Stomach (tissue), 9 donors: ENCODE data around the gene BOLL. TPM values are rescaled to one million over a fixed set of nuclear protein-coding genes. Genes with fewer than 3 reads are reported as not detected.

ENCODE experiments used
- DNase-seq, 2 donors: peaks; one replicate each; pipeline versions ENCODE4 v3.0.0 to v3.0.0-alpha.2; 2013 to 2019
- H3K27ac ChIP-seq, 5 donors: fragments of 200-600 bp in 4 of 5; sonication (generic) in 4 of 5; one replicate each; pipeline ENCODE4 v1.5.1; 2013 to 2019; ENCODE audit warnings: mild to moderate bottlenecking in 1 of 5, moderate library complexity in 1 of 5
- H3K27me3 ChIP-seq, 3 donors: fragments of 200-600 bp; sonication (generic); one replicate each; pipeline ENCODE4 v1.5.1; 2017 to 2019; ENCODE audit warnings: mixed run types in 1 of 3
- H3K36me3 ChIP-seq, 4 donors: fragments of 200-600 bp; sonication (generic); 1 replicate in 3 of 4; 2 replicates in 1 of 4; pipeline ENCODE4 v1.5.1; 2016 to 2019
- H3K4me1 ChIP-seq, 4 donors: fragments of 200-600 bp; sonication (generic); one replicate each; pipeline ENCODE4 v1.5.1; 2016 to 2019
- H3K4me3 ChIP-seq, 4 donors: fragments of 200-600 bp; sonication (generic) in 3 of 4; one replicate each; pipeline ENCODE4 v1.5.1; 2016 to 2019; ENCODE audit warnings: mild to moderate bottlenecking in 1 of 4
- H3K9me3 ChIP-seq, 4 donors: fragments of 200-600 bp; sonication (generic); one replicate each; pipeline ENCODE4 v1.5.1; 2016 to 2019
- EP300 ChIP-seq: sonication (generic); formaldehyde crosslinking; IDR thresholded peaks from one replicate; pipeline ENCODE4 v1.6.1; 2017; ENCODE audit warnings: antibody characterized with exemption
- POLR2A ChIP-seq, 4 donors: fragments of 450-650 bp; IDR thresholded peaks; one replicate each; pipeline ENCODE4 v1.6.1; 2016; ENCODE audit warnings: antibody characterized with exemption in 4 of 4, control low read depth in 2 of 4, mild to moderate bottlenecking in 1 of 4, moderate library complexity in 1 of 4
- POLR2AphosphoS5 ChIP-seq, 3 donors: sonication (generic); formaldehyde crosslinking; IDR thresholded peaks; one replicate each; pipeline ENCODE4 v1.6.1; 2016; ENCODE audit warnings: antibody characterized with exemption in 3 of 3
- WGBS, 5 donors: extraction: QIAGEN DNeasy Blood & Tissue Kit in 3 of 5; methylation state at CpG; one replicate each; pipeline versions ENCODE4 v1.1.5 to v1.1.7; 2013 to 2018; 5-methylcytosine and 5-hydroxymethylcytosine counted together
- intact Hi-C: fragments of 100-400 bp; cut with DNase I; formaldehyde crosslinking; loops from one replicate; pipeline ENCODE4 v1.15.1; 2023; ENCODE audit warnings: low total_unique reads
- polyA plus RNA-seq, 3 donors: library from polyadenylated mRNA; stranded (reverse); fragments of 200-250 nt; gene quantifications; one replicate each; pipeline ENCODE4 v1.2.3, GENCODE V29; 2013
- total RNA-seq, 5 donors: library from RNA; depleted of rRNA; stranded (reverse); fragments of >200 nt; gene quantifications; one replicate each; pipeline versions ENCODE4 v1.1.0 to v1.2.3, GENCODE V29; 2014 to 2016
- TF ChIP-seq, protein P1 (sequence below), 7 experiments: fragments of 450-650 bp in 4 of 7; fragments of 200-600 bp in 3 of 7; sonication (generic) in 3 of 7; IDR thresholded peaks; one replicate each; pipeline ENCODE4 v1.5.1; 2016 to 2019; ENCODE audit warnings: antibody characterized with exemption in 7 of 7, control low read depth in 2 of 7, mild to moderate bottlenecking in 1 of 7
- donor health status: healthy with polysubstance abuse.
- donor health status: Bipolar disorder and iron deficiency.
- donor health status: healthy.

Gene BOLL
- total and polyA plus RNA-seq, 8 donors: not detected

DNA sequence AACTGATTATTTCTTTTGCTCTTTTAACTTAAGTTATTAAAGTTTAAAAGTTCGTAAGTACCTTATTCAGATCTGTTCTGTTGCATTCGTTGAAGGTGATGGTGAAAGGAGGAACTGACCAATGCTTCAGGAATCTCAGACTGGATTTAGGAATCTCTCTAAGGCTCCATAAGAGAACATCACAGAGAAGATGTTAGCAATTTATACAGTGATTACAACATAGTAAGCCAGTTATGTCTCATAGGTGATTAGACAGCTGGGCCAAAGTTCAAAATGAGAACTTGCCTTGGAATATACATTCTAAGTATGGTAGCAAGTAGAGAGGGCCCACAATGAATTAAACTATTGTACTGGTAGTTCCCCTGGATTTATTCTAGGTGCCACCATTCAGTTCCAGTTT lies 76.8 kb downstream of the BOLL start:
- peak overlapping the region in 2 of 4 donors; percentile 9 to 98 for H3K4me3 ChIP-seq
- intact Hi-C loops: no loop called here

DNA sequence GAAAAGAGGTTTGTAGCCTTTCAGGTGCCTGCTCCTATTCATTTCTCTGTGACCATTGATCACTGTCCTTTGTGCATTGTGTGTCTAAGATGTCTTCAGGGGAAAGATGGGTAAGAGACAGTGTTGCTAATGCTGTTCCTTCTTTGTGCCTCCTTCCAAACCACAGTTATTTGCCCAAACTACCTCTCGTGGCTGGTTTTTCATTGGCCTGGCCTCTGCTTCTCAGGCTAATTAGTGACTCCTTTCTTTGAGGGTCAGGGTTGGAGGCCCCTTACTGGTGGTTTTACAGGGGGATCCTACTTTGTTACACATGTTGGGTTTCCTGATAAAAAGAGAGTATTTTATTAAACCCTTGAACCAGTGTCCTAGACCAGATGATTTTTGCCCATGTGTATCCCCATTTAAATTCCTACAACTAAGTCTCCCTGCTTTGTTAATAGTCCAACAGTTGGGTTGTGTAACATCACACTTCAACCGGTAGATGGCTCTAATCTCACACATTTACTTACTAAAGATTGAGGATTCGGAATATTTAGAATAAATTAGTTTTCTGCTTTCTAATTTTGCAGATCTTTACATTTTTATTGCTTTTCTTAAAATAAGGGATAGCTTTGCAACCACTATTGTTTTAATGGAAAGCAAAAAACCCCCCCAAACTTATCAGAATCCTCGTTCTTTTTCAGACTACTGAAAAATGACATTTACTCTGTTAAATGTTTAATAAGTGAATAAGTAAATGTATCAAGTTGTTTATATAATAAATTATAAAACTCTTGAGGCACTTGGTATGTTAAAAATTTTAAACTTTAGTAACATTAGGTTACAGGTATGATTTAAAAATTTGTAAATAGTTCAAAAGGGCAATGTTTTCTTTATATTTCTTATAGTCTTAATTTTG lies 77.6 kb downstream of the BOLL start:
- no peaks in the 10 kb centered on the region for H3K27me3 ChIP-seq
- TF ChIP-seq POLR2AphosphoS5 (IDR thresholded peaks at IDR 0.05): no peak
- TF ChIP-seq, protein P1, sequence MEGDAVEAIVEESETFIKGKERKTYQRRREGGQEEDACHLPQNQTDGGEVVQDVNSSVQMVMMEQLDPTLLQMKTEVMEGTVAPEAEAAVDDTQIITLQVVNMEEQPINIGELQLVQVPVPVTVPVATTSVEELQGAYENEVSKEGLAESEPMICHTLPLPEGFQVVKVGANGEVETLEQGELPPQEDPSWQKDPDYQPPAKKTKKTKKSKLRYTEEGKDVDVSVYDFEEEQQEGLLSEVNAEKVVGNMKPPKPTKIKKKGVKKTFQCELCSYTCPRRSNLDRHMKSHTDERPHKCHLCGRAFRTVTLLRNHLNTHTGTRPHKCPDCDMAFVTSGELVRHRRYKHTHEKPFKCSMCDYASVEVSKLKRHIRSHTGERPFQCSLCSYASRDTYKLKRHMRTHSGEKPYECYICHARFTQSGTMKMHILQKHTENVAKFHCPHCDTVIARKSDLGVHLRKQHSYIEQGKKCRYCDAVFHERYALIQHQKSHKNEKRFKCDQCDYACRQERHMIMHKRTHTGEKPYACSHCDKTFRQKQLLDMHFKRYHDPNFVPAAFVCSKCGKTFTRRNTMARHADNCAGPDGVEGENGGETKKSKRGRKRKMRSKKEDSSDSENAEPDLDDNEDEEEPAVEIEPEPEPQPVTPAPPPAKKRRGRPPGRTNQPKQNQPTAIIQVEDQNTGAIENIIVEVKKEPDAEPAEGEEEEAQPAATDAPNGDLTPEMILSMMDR (IDR thresholded peaks at IDR 0.05): peak in 5 of 7 experiments; percentile 34 to 75 (median 69)
- intact Hi-C loops: no loop called here
- H3K4me3 ChIP-seq: peak overlapping the region; percentile 81 to 100 (median 94)
- no peaks in the 10 kb centered on the region for H3K9me3 ChIP-seq
- H3K36me3 ChIP-seq: peaks cover 0 to 7% (median 3%) of the 10 kb centered on the region in 4 donors
- peaks cover 31 to 48% (median 37%) of the 10 kb centered on the region in 4 donors for H3K4me1 ChIP-seq
- H3K27ac ChIP-seq: no peak overlapping the region
- peak in 1 of 2 donors; percentile 62 for DNase-seq
- 5 to 7% (median 6%) methylated on average over 4 of the region's 4 CpGs for WGBS, 5 donors

More for the DNA sequence above, 76.8 kb downstream of the BOLL start:
- 50 to 61% (median 53%) methylated on average over 2 of the region's 2 CpGs for WGBS, 5 donors
- Histone ChIP-seq H3K4me1 (peaks cover 31 to 48% (median 37%) of the 10 kb centered on the region in 4 donors), H3K36me3 (peaks cover 0 to 12% (median 3%) of the 10 kb centered on the region in 4 donors), H3K9me3 (no peaks in the 10 kb centered on the region), H3K27me3 (no peaks in the 10 kb centered on the region), H3K27ac (no peak overlapping the region)
- TF ChIP-seq POLR2AphosphoS5 (IDR thresholded peaks at IDR 0.05) (no peak), EP300 (no peak), POLR2A (IDR thresholded peaks at IDR 0.05) (no peak)
- TF ChIP-seq, protein P1 (IDR thresholded peaks at IDR 0.05): no peak
- no peak for DNase-seq

DNA sequence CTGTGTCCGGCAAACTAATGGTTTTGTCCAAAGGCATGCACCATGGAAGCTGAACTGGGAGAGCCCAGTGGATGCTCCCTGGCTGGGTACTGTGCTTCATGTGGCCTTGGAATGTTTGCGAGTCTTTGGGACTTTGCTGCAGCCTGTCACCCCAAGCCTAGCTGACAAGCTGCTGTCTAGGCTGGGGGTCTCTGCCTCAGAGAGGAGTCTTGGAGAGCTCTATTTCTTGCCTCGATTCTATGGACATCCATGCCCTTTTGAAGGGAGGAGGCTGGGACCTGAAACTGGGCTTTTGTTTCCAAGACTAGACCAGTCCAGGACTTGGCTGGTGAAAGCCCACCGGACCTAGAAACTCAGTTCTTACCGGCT lies 78.3 kb downstream of the BOLL start:
- Histone ChIP-seq H3K36me3 (peaks cover 0 to 7% (median 2%) of the 10 kb centered on the region in 4 donors), H3K4me1 (peaks cover 31 to 48% (median 37%) of the 10 kb centered on the region in 4 donors), H3K4me3 (peak overlapping the region; percentile 81 to 100 (median 94)), H3K9me3 (no peaks in the 10 kb centered on the region), H3K27ac (no peak overlapping the region), H3K27me3 (no peaks in the 10 kb centered on the region)
- TF ChIP-seq, protein P1 (IDR thresholded peaks at IDR 0.05): no peak
- no peak for TF ChIP-seq EP300
- no peak for TF ChIP-seq POLR2AphosphoS5 (IDR thresholded peaks at IDR 0.05)
- no peak for TF ChIP-seq POLR2A (IDR thresholded peaks at IDR 0.05)
- WGBS, 5 donors: 39 to 55% (median 51%) methylated on average over 5 of the region's 5 CpGs
- intact Hi-C loops: no loop called here
- no peak for DNase-seq

DNA sequence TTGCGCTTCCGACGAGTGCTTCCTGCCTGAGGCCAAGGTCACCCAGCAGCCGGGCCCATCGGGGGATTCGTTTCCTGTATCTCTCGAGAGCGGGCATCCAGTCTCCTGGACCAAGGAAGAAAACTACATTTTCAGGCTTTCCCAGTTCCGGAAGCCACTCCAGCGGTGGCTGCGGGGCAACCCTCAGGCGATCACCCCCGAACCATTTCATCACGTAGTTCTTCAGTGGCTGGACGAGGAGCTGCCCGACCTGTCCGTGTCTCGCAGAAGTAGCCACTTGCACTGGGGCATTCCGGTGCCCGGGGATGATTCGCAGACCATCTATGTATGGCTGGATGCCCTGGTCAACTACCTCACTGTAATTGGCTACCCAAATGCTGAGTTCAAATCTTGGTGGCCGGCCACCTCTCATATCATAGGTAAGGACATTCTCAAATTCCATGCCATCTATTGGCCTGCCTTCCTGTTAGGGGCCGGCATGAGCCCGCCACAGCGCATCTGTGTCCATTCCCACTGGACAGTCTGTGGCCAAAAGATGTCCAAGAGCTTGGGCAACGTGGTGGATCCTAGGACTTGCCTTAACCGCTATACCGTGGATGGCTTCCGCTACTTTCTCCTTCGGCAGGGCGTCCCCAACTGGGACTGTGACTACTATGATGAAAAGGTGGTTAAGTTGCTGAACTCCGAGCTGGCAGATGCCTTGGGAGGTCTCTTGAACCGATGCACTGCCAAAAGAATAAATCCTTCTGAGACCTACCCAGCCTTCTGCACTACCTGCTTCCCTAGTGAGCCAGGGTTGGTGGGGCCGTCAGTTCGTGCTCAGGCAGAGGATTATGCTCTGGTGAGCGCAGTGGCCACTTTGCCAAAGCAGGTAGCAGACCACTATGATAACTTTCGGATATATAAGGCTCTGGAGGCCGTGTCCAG lies 78.9 kb downstream of the BOLL start:
- peaks cover 31 to 48% (median 37%) of the 10 kb centered on the region in 4 donors for H3K4me1 ChIP-seq
- peak overlapping the region; percentile 64 to 90 (median 83) for H3K27ac ChIP-seq
- TF ChIP-seq POLR2A (IDR thresholded peaks at IDR 0.05): no peak
- H3K36me3 ChIP-seq: peaks cover 0 to under 1% (median 0%) of the 10 kb centered on the region in 4 donors
- intact Hi-C loops: no loop called here
- peak in 1 of 2 donors; percentile 63 for DNase-seq
- H3K9me3 ChIP-seq: no peaks in the 10 kb centered on the region
- peak overlapping the region; percentile 81 to 100 (median 94) for H3K4me3 ChIP-seq
- WGBS, 5 donors: 10 to 20% (median 10%) methylated on average over 25 to 38 of the region's 38 CpGs
- no peaks in the 10 kb centered on the region for H3K27me3 ChIP-seq
